Adrenal gland (tissue), 5 donors: ENCODE measurements around the gene NXPE1.

Experiments
- POLR2A ChIP-seq, 2 donors: fragments of 450-650 bp; IDR thresholded peaks; one replicate each; pipeline ENCODE4 v1.6.1; 2017; ENCODE audit warnings: antibody characterized with exemption in 2 of 2, mild to moderate bottlenecking in 2 of 2, moderate library complexity in 1 of 2
- TF ChIP-seq, protein P1 (sequence below), 6 experiments: fragments of 450-650 bp in 4 of 6; fragments of 200-600 bp in 2 of 6; sonication (generic) in 1 of 6; IDR thresholded peaks; 1 replicate in 5 of 6; 2 replicates in 1 of 6; pipeline versions ENCODE4 v1.5.1 to v1.8.0; 2016 to 2021; ENCODE audit warnings: antibody characterized with exemption in 6 of 6, mild to moderate bottlenecking in 2 of 6, moderate library complexity in 1 of 6
- donor health status: DM: no; HTN: no; CAD: no.

DNA sequence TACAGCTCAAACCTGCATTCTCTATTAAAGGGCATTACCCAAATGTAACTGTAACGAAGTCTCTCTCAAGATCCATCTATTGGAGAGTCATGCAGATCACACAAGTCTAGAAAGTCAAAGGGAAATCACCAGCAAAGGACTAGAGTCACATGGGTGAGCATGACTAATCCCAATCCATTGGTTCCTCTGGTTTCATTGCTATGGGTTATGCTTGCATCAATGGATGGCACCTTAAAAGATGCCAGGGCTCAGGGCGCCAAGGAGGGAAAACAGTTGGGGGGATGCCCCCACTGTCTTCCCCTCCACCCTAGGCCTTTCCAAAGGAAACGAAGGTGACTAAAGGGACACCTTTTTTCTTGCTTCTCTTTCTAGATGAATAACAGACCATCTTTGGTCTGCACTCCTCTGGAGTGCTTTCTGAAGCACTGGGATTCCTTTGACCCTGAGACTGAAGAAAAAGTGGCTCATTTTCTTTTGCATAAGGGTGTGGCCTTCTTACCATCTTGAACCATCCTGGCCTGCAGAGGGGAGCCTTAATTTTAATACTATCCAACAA, 27.8 kb upstream of the NXPE1 start:
- TF ChIP-seq, protein P1, sequence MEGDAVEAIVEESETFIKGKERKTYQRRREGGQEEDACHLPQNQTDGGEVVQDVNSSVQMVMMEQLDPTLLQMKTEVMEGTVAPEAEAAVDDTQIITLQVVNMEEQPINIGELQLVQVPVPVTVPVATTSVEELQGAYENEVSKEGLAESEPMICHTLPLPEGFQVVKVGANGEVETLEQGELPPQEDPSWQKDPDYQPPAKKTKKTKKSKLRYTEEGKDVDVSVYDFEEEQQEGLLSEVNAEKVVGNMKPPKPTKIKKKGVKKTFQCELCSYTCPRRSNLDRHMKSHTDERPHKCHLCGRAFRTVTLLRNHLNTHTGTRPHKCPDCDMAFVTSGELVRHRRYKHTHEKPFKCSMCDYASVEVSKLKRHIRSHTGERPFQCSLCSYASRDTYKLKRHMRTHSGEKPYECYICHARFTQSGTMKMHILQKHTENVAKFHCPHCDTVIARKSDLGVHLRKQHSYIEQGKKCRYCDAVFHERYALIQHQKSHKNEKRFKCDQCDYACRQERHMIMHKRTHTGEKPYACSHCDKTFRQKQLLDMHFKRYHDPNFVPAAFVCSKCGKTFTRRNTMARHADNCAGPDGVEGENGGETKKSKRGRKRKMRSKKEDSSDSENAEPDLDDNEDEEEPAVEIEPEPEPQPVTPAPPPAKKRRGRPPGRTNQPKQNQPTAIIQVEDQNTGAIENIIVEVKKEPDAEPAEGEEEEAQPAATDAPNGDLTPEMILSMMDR (IDR thresholded peaks at IDR 0.05), result no peak
- no peak for TF ChIP-seq POLR2A (IDR thresholded peaks at IDR 0.05)
